GM19023 (cell line): ENCODE measurements around the gene CTNNA2.
"Not testable (repeated sequence)": the region's sequence is repeated elsewhere in the genome, so short reads cannot be mapped to it uniquely, and the experiment has no call there.

Experiments used
- ATAC-seq: cut with Tn5 transposase; IDR thresholded peaks from one replicate; pipeline ENCODE4 v1.9.1; 2021; ENCODE audit warnings: mild to moderate bottlenecking, moderate library complexity; ENCODE audit not compliant: unreplicated experiment

The CTNNA2 gene

DNA sequence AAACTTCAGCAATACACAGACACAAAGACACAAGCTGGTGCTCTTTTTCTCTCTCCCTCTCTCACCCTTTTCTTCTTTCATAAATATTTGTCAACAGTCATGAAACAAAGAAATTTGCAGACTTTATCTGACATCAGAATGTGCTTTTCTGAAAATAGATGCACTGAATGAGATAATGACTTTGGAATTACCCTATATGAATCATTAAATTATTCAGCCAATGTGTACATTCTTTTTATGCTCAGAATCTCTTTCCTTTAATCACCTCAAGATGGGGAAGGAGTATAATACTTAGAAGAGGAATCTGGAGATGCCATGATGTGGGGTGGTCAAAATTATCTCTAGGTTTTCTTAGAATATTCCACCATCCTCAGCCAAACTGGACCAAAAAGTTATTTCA lies 501.8 kb downstream of the CTNNA2 start:
- no peak for ATAC-seq

DNA sequence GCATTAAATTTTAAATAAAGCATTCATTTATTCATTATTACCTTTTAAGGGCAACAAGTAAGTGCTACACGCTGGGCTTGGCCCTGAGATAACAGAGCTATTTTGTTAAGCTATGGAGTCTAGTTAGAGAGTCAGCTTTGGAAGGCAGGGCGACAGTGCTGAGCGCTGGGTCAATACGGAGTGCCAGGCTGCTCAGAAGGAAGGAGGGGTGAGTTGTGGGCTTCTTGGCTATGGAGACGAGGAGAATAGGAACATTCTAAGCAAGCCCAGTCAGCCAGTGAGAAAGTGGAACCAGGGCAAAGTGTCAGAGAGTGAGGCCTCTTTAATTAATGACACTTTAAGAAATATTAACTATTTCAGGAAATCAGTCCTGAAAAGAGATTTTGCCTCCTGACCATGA lies 503.3 kb downstream of the CTNNA2 start:
- no peak for ATAC-seq

DNA sequence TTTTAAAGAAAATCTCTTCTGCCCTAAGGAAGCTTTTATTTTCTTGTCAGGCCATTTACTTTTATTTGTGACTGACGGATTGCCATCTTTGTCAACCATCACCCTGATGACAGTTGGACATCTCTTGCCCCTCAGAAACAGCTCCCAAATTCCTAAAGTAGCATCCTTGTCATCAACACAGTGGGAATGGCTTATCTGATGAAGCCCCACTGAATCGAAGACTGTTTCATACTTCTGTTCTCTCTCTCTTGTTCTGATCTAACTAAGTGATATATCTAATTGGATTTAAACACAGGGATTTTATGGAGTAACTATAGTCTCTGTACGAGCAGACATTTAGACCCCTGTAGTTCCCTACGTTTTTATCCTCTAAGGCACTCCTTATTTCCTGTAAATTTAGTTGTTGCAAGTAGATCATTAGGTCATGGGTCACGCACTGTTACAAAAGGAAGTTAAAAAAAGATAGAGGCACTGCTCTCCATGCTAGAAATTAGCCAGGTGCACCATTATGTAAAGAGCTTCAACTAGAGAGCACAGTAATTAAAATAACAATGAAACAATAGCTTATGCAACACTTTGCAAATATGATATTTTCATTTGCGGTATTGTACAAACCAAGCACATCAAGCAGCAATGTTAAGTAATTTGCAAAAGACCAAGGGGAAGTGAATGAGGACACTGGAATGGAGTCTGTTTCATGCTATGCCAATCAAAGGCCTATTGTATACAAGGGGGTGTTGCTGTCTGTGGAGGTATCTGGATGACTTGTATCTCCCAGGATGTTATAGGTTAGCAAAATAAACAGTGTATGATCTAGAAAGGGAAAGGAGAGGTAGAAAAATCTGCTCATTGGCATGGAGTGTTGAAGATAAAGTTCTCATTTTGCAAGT lies 507.0 kb downstream of the CTNNA2 start:
- no peak for ATAC-seq

DNA sequence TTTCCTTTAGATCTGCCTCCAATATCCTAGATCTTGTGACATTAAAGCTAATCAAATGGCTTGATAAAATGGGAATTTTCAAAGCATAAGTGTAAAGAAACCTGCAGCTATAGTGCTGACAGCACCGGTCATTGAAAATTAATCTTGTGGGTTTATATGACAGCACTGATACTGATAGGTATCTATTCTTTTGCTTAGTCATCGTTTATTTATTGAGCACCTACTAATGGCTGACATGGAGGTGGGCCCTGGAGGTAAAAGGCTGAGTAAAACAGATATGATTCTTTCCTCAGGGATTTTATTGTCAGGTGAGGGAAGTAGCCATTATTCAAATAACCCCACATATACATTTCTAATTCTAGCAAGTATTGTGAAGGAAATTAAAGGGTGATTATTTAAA lies 509.2 kb downstream of the CTNNA2 start:
- no peak for ATAC-seq

DNA sequence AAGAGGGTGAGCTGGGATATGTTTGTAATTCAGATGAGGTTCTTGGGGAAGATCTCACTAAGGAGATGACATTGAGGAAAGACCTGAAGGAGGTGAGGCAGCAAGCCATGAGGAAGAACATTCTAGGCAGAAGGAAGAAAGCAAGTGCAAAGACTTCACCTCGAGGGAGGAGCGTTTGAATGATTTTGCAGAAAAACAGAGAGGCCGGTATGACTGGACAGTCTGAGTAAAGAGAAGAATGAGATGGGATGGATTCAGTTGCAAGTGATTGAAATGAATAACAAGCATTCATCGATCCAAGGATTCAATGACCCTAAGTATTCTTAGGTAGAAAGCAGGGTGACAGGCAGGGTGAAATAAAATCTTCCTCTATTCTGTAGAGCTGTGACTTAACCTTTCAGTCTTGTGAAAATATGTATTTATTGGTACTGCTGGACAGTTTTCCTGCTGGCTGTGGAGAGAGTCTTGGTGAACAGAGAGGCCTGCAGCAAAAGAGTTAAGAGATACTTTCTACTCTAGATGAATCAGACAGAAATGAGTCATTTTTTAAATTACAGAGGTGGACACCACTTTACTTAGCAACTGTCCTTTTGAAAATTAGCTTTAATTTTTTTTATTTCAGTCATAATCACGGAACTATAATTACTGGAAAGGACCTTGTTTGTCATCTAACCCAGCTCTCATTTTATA lies 513.3 kb downstream of the CTNNA2 start:
- no peak for ATAC-seq

DNA sequence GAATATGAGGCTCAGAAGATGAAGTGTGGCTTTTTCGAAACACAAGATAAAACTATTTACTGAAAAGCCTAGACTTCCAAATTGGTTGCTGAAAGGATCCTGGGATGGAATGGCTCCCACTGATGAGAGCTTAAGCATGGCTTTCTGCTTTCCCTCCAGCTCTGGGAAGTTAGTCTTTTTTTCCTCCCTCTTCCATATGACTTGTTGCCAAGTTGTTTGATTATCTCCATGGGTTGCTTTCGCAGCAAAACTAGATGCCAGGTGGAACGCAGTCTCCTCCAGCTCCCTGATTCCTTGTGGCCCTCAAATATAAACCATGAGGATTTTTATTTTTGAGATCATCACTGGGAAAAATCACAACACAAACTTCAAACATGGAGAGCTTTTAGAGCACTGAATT lies 515.2 kb downstream of the CTNNA2 start:
- ATAC-seq = no peak

DNA sequence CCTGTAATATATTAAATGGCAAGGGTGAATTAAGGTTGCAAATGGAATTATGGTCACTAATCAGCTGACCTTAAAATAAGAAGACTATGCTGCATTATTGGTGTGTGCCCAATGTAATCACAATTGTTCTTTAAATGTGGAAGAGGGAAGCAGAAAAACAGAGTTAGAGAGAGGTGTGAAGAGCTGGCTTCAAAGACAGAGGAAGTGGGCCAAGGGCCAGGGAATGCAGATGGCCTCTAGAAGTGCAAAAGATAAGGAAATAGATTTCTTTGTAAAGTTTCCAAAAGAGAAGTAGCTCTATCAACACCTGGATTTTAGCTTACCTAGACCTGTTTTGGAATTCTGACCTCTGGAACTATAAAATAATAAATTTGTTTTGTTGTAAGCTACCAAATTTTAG lies 515.7 kb downstream of the CTNNA2 start:
- no peak for ATAC-seq

DNA sequence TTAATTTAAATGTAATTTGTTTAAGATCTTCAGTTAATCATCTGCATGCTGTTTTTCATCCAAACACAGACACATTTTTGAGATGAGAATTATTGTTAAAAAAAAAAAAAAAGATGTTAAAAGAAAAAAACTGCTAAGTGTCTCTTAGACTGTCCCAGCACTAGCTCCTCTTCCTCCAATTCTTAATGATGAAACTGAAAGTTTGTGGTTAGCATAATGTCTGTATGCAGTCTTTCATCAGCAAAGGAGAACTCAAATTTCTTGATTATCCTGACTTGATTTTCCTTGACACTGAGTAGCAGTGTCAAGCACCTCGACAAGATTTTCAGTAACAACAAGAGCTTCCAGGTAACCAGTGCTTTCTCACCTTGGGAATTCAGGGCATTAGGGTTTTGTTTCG lies 517.3 kb downstream of the CTNNA2 start:
- no peak for ATAC-seq

DNA sequence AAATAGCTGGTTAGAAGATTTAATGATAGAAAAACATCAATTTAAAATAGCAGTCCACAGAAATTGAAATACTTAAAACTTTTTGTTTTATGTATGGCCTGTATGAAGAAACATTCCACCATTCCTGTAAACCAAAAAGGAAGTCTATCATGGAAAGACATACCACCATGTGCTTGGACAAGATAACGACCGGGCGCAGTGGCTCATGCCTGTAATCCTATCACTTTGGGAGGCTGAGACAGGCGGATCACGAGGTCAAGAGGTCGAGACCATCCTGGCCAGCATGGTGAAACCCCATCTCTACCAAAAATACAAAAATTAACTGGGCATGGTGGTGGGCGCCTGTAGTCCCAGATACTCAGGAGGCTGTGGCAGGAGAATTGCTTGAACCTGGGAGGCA lies 519.8 kb downstream of the CTNNA2 start:
- not testable (repeated sequence) for ATAC-seq

DNA sequence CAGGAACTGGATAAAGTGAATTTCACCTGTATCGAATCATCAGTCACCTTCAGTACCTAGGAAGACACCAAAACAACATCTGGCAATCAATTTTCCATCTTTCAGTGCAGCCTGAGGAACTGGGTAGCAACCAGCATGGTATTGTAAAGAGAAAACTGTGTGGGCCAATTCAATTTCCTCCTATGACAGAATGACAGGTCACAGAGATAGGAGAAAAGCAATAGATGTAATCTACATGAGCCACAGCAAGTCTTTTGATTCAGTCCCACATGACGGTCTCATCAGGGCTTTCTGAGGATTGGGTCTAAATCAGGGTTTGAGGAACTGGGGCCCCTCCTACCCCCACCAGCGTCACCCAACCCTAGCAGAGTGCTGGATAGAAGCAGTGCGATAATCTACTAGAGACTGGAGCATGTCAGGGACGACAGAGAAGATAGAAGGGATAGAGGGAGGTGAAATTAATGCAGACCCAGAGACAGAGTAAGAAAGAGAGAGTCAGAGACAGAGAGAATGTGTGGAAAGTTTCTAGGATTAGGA lies 523.0 kb downstream of the CTNNA2 start:
- no peak for ATAC-seq

DNA sequence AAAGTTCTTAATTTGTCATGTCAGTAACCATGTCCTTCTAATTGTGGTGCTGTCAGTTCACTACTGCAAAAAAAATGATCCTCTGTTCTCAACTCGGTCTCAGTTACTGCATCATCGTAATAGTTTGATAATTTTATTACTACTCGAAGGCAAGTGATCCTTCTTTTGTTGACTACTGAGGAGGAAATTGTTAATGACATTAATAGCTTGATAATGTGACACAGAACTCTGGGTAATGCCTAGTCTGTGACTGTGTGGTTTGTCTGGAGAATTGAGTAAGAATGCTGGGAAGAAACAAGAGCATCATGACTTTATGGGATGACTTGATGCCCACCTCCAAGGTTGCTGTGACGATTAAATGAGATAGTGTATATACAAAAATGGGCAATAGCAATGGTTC lies 524.5 kb downstream of the CTNNA2 start:
- ATAC-seq = no peak

DNA sequence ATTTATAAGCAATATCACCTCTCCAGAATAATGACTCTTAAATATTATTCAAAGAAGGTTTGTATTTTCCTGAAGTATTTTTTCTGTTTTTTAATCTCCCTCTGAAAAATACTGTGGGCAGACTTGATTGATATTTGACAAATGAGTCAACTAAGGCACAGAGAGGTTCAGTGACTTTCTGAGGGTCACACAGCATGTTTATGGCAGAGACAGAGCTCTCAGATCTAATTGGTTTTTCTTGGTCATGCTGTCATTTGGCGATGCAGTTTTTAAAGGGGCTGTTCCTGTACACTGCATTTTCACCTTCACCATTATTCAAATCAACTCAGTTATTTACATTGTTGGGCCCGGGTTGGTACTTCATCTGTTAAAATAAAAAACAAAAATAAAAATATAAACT lies 527.4 kb downstream of the CTNNA2 start:
- ATAC-seq = no peak

DNA sequence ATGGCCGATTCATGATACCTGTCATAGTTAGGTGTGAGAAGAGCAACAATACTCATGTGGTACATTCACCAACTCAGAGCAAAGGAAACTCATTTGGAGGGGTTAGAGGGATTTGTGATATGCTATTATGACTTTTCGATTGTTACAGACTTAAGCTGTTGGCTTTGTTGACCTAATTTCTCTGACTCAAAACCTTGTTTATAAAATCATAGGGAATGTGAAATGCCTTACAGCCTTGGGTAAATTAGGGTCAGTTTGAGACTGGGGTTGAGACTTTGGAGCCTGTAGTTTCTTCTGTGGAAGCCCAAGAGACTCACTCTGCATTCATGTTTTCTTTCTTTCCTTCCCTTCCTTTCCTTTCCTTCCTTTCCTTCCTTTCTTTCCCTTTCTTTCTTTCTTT lies 529.8 kb downstream of the CTNNA2 start:
- no peak for ATAC-seq

DNA sequence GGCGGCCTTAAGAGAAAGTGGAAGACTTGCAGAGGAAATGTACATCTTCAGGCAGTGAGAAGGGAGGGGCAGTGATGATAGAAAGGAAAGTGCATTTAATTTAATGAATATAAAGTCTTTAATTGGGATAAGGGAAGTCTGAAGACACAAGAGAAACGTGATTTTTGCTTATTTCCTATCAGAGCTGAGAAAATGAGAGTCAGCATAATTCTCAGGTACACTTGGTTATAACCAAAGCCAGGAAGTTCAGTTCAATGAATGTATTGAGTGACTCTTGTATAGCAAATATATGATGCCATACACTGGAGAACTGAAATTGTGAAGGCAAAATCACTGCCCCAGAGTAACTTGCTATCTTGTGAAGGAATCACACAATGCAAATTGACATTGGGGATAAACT lies 535.4 kb downstream of the CTNNA2 start:
- no peak for ATAC-seq

DNA sequence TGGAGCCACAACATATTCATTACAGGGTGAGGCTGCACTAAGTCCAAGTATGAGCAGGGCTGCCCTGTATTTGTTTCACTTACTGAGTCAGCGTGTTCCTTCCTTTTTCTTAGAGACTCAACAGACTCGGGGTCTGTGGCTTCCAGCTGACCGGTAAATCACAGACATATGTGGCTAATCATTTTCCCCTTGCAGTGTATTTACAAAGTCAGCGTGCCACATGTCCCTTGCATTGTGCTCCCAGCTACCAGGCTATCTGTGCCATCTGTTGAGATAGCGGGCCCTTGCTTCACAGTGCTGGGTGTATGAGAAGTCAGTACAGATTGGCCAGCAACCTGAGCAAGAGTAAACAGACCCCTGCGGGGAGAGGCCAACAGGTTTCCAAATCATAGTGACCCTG lies 537.4 kb downstream of the CTNNA2 start:
- ATAC-seq = no peak

DNA sequence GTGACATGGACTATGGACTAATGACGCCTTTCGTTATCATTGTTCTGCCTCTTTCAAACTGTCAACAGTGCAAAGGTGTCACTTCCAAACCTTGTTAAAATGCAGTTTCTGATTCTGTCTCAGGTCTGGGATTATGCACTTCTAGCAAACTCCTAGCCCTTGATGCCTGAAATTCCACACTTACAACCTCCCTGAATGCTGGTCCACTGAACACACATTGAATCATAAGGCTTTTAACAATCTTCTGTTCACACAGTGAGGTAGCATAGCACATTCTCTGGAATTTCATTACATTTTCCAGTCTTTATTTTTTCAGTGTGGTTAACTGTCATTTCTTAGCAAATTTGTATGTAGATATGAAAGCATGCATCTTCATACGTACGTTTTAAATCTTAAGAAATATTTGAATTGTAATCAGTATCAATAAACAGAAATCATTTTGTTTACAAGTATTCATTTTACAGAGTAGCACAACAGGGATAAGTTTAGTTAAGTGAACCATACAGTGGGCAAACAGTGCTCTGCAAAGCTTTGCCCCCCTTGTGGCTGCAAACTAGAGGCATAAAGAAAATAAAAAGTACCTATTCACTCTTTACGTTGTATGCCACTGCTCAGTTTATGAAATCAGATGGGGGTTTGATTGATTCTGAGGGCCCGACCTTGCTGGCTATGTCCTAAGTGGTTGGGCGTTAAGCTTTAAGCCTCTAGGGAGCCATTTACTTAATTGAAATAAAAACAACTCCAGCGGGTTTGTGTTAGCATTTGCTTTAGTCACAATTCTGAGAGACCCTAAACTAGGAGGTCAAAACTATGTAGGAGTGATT lies 540.9 kb downstream of the CTNNA2 start:
- ATAC-seq = no peak

DNA sequence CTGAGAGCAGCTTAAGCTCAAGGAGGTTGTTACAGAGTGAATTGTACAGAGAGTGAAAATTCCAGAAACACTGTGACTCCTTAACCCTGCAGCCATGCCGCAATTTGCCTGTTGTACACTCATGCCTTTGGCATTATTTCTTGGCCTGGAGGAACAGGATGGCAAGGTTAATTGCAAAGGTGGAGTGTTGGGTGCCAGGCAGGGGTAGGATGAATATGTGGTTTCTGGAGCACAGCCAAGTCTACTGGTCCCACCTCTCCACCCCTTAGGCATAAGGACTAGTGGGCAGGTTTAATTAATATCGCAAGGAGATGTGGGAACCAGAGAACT lies 541.5 kb downstream of the CTNNA2 start:
- no peak for ATAC-seq

DNA sequence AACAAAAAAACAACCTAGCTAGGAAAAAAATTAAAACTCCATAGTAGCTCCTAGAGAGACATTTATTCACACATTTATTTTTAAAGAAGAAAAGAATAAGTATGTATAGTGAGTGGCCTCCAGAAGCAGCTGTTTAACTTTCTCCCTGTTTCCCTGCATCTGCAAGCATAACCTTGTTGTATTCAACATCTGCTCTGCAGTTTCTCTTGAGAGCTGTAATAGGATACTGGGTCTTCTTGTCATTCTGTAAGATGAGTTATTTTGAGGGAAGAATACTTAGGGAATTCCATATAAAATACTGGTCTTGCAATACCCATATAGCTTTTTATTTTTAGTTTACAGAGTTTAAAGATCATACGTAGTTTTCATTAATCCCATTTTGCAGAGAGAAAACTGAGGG lies 545.1 kb downstream of the CTNNA2 start:
- no peak for ATAC-seq

DNA sequence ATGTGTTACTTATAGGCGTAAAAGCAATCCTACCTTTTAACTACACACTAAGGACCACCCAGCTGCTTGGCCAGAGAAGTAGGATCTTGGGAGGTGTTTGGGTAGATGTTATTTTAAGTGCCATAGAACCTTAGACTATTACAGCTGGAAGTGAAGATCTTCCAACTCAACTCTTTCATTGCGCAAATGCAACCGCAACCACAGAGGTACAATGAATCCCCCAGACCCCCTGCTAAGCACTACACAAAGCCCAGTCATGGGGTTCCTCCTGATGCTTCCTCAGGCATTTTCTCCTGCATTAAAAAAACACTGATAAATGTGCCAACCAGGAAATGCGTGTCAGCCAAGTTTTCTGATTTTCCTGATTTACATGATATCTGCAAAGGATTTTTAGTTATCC lies 545.7 kb downstream of the CTNNA2 start:
- ATAC-seq = no peak

DNA sequence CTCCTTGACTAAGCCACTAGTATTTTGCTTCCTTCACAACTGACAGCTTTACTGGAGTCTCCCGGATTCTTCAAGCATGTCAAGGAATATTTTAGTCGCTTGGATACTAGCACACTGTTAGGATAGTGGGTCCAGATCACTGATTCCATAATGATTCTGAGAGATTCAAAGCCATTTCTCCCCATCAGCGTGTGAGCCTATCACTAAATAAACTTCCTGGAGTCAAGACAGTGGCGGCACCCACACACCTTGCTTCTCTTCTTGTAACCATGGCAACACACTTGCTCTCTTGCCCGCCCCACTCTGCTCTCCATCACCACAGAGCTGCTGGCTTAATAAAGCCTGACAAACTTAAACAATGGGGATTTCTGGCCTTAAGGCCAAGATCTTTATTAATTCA lies 546.6 kb downstream of the CTNNA2 start:
- ATAC-seq = no peak

DNA sequence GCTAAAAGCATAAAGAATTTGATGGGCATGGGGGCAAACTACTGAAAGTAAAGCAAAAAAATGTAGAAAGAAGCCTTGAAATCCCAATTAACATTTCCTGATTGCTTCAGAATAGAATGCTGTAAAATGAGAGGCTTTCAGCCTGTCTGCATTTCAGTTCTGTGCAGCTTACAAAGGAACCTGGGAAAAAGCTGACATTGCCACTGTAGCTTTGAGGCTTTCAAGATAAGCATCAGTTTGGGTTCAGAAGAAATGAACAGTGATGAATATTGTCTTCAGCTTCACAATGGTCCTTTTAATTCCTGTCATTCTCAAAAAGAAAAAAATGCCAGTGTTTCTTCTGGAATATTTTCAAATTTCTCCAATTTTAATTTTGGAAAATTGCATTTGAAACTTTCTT lies 549.0 kb downstream of the CTNNA2 start:
- ATAC-seq = no peak

DNA sequence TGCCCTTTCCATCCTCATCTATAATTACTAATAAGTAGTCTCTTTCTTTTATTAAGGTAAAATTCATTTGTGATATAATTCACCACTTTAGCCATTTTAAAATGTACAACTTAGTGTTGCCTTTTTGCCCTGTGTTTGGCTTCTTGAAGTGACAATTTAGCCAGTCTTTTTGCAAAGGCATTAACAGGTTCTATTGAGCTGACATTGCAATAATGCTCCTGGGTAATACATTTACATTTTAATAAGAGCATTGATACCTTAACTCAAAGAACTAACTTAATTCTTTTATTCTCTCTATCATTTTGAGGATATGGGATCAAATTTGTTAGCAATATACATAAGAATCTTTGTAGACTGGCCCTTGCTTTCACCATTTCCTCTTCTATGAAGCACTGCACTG lies 549.4 kb downstream of the CTNNA2 start:
- no peak for ATAC-seq
